CD14-positive monocyte (primary cell): ENCODE data around the gene MRGPRD. TPM values are rescaled to one million over a fixed set of nuclear protein-coding genes. Genes with fewer than 3 reads are reported as not detected.

Source experiments
- DNase-seq, 3 donors: peaks; one replicate each; pipeline ENCODE4 v3.0.0-alpha.2; 2011 to 2022
- H2AFZ ChIP-seq: 2 replicates; pipeline ENCODE4 v1.6.0; 2012; ENCODE audit warnings: mild to moderate bottlenecking, low read depth, low read length, inconsistent platforms; ENCODE audit not compliant: insufficient read depth, poor library complexity, severe bottlenecking
- H3K27ac ChIP-seq, 2 donors: 1 replicate in 1 of 2; 2 replicates in 1 of 2; pipeline ENCODE4 v1.5.1; 2012 to 2013; ENCODE audit warnings: low read length in 2 of 2, control low read depth in 1 of 2, inconsistent platforms in 1 of 2, low read depth in 1 of 2, mild to moderate bottlenecking in 1 of 2
- H3K27me3 ChIP-seq, 2 donors: one replicate each; pipeline versions ENCODE4 v1.6.0 to v1.6.1; 2011 to 2013; ENCODE audit warnings: low read length in 2 of 2; ENCODE audit not compliant: control insufficient read depth in 2 of 2, insufficient read depth in 2 of 2
- H3K36me3 ChIP-seq, 2 donors: replicated peaks in 1 of 2; 1 replicate in 1 of 2; 2 replicates in 1 of 2; pipeline versions ENCODE4 v1.5.1 to v1.6.1; 2012 to 2013; ENCODE audit warnings: low read length in 2 of 2, control low read depth in 1 of 2, inconsistent platforms in 1 of 2, mild to moderate bottlenecking in 1 of 2; ENCODE audit not compliant: insufficient read depth in 2 of 2, control insufficient read depth in 1 of 2
- H3K4me1 ChIP-seq, 2 donors: 1 replicate in 1 of 2; 2 replicates in 1 of 2; pipeline versions ENCODE4 v1.5.1 to v1.6.1; 2012 to 2013; ENCODE audit warnings: low read length in 2 of 2, control low read depth in 1 of 2, inconsistent platforms in 1 of 2, mild to moderate bottlenecking in 1 of 2, moderate library complexity in 1 of 2; ENCODE audit not compliant: insufficient read depth in 2 of 2, control insufficient read depth in 1 of 2
- H3K4me2 ChIP-seq: replicated peaks from 2 replicates; pipeline ENCODE3; 2012; ENCODE audit warnings: low read length, moderate library complexity, mild to moderate bottlenecking; ENCODE audit not compliant: poor library complexity, severe bottlenecking; ENCODE audit errors: extremely low read depth
- H3K4me3 ChIP-seq, 3 experiments: fragments of 200-600 bp in 1 of 3; sonication (generic) in 1 of 3; replicated peaks in 1 of 3; 1 replicate in 2 of 3; 2 replicates in 1 of 3; pipeline ENCODE4 v1.5.1; 2011 to 2013; ENCODE audit warnings: low read length in 3 of 3, mild to moderate bottlenecking in 3 of 3, control low read depth in 2 of 3, low read depth in 2 of 3, inconsistent platforms in 1 of 3, moderate library complexity in 1 of 3
- H3K79me2 ChIP-seq: 2 replicates; pipeline ENCODE4 v1.6.0; 2012; ENCODE audit warnings: mild to moderate bottlenecking, control low read depth, inconsistent platforms, low read length, moderate library complexity; ENCODE audit not compliant: insufficient read depth
- H3K9ac ChIP-seq: 2 replicates; pipeline ENCODE4 v1.6.0; 2017; ENCODE audit warnings: low read length, mild to moderate bottlenecking; ENCODE audit not compliant: insufficient read depth, poor library complexity, severe bottlenecking
- H3K9me3 ChIP-seq, 2 donors: replicated peaks in 1 of 2; 1 replicate in 1 of 2; 2 replicates in 1 of 2; pipeline versions ENCODE4 v1.5.1 to v1.6.1; 2012 to 2013; ENCODE audit warnings: low read length in 2 of 2, control low read depth in 1 of 2; ENCODE audit not compliant: control insufficient read depth in 1 of 2, insufficient read depth in 1 of 2
- H4K20me1 ChIP-seq: 2 replicates; pipeline ENCODE4 v1.6.0; 2012; ENCODE audit warnings: mild to moderate bottlenecking, low read length, control low read depth, moderate library complexity; ENCODE audit not compliant: insufficient read depth
- H3K27ac Mint-ChIP-seq, 7 donors: one replicate each; pipeline ENCODE4 v1.8.0; 2020; ENCODE audit warnings: mild to moderate bottlenecking in 7 of 7, mixed read lengths in 7 of 7, moderate library complexity in 6 of 7, inconsistent platforms in 2 of 7
- H3K27me3 Mint-ChIP-seq, 3 donors: one replicate each; pipeline ENCODE4 v1.8.0; 2021 to 2022; ENCODE audit warnings: low read depth in 3 of 3, mild to moderate bottlenecking in 3 of 3, mixed read lengths in 3 of 3, moderate library complexity in 3 of 3, inconsistent platforms in 1 of 3
- H3K36me3 Mint-ChIP-seq, 2 donors: one replicate each; pipeline ENCODE4 v1.8.0; 2020; ENCODE audit warnings: mixed read lengths in 2 of 2, inconsistent platforms in 1 of 2, mild to moderate bottlenecking in 1 of 2
- H3K4me1 Mint-ChIP-seq: one replicate; pipeline ENCODE4 v1.8.0; 2020; ENCODE audit warnings: mild to moderate bottlenecking, mixed read lengths
- H3K4me3 Mint-ChIP-seq, 2 donors: one replicate each; pipeline ENCODE4 v1.8.0; 2020; ENCODE audit warnings: mild to moderate bottlenecking in 2 of 2, mixed read lengths in 2 of 2, moderate library complexity in 1 of 2
- H3K9me3 Mint-ChIP-seq, 7 donors: one replicate each; pipeline ENCODE4 v1.8.0; 2020 to 2022; ENCODE audit warnings: mixed read lengths in 7 of 7, mild to moderate bottlenecking in 6 of 7, moderate library complexity in 6 of 7, inconsistent platforms in 2 of 7
- WGBS: methylation state at CpG from one replicate; pipeline ENCODE4 v1.1.5; 2013; ENCODE audit warnings: missing lambda C conversion rate; ENCODE audit not compliant: insufficient coverage; 5-methylcytosine and 5-hydroxymethylcytosine counted together
- intact Hi-C, 2 donors: fragments of 100-400 bp; cut with micrococcal nuclease; formaldehyde crosslinking; loops; one replicate each; pipeline versions ENCODE4 v1.15.0 to v1.15.1; 2023
- polyA plus RNA-seq, 3 donors: library from polyadenylated mRNA; depleted of rRNA in 1 of 3; unstranded in 2 of 3; stranded (reverse) in 1 of 3; fragments of 300-500 nt in 2 of 3; fragments of >200 nt in 1 of 3; fragmentation: Illumina TruSeq in 2 of 3; gene quantifications; 1 replicate in 2 of 3; 2 replicates in 1 of 3; pipeline ENCODE4 v1.2.3, GENCODE V29; 2012 to 2021
- TF ChIP-seq, protein P1 (sequence below): fragments of 200-600 bp; IDR thresholded peaks from one replicate; pipeline ENCODE4 v1.8.0; 2022; ENCODE audit warnings: antibody characterized with exemption, mild to moderate bottlenecking

MRGPRD gene
- polyA plus RNA-seq, 3 donors = not detected

DNA sequence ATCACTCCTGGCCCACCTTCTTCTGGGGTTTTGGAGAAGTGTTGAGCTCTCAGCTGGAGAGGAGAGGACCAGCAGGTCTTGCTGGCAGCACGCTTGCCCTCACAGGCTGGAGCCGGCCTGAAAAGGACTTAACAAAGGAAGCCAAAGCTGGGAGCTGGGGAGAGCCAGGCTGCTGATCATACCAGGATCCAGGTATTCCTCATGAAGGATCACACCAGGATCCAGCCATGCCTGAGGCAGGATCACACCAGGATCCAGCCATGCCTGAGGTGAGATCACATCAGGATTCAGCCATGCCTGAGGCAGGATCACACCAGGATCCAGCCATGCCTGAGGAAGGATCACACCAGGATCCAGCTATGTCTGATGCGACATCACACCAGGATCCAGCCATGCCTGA, 17.0 kb downstream of the MRGPRD start:
- H3K27ac ChIP-seq = no peak overlapping the region
- peak in 1 of 3 donors; percentile 21 for DNase-seq
- Mint-ChIP-seq H3K27me3 (peaks cover 4 to 9% (median 4%) of the 10 kb centered on the region in 3 donors), H3K4me3 (no peak overlapping the region), H3K4me1 (peaks cover 7% of the 10 kb centered on the region), H3K27ac (peak overlapping the region in 1 of 7 donors; percentile 23), H3K36me3 (no peaks in the 10 kb centered on the region), H3K9me3 (peaks cover 0 to 6% (median 3%) of the 10 kb centered on the region in 7 donors)
- no peak overlapping the region for H3K4me2 ChIP-seq
- no peaks in the 10 kb centered on the region for H3K4me1 ChIP-seq
- no peaks in the 10 kb centered on the region for H3K27me3 ChIP-seq
- no peaks in the 10 kb centered on the region for H3K9me3 ChIP-seq
- intact Hi-C loops = no loop called here
- no peak overlapping the region for H3K4me3 ChIP-seq
- H2AFZ ChIP-seq = no peak overlapping the region
- H3K9ac ChIP-seq = no peak overlapping the region
- TF ChIP-seq, protein P1, sequence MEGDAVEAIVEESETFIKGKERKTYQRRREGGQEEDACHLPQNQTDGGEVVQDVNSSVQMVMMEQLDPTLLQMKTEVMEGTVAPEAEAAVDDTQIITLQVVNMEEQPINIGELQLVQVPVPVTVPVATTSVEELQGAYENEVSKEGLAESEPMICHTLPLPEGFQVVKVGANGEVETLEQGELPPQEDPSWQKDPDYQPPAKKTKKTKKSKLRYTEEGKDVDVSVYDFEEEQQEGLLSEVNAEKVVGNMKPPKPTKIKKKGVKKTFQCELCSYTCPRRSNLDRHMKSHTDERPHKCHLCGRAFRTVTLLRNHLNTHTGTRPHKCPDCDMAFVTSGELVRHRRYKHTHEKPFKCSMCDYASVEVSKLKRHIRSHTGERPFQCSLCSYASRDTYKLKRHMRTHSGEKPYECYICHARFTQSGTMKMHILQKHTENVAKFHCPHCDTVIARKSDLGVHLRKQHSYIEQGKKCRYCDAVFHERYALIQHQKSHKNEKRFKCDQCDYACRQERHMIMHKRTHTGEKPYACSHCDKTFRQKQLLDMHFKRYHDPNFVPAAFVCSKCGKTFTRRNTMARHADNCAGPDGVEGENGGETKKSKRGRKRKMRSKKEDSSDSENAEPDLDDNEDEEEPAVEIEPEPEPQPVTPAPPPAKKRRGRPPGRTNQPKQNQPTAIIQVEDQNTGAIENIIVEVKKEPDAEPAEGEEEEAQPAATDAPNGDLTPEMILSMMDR = no peak
- no peaks in the 10 kb centered on the region for H4K20me1 ChIP-seq
- WGBS = 100% methylated on average over 2 of the region's 3 CpGs
- H3K79me2 ChIP-seq = no peaks in the 10 kb centered on the region
- no peaks in the 10 kb centered on the region for H3K36me3 ChIP-seq

DNA sequence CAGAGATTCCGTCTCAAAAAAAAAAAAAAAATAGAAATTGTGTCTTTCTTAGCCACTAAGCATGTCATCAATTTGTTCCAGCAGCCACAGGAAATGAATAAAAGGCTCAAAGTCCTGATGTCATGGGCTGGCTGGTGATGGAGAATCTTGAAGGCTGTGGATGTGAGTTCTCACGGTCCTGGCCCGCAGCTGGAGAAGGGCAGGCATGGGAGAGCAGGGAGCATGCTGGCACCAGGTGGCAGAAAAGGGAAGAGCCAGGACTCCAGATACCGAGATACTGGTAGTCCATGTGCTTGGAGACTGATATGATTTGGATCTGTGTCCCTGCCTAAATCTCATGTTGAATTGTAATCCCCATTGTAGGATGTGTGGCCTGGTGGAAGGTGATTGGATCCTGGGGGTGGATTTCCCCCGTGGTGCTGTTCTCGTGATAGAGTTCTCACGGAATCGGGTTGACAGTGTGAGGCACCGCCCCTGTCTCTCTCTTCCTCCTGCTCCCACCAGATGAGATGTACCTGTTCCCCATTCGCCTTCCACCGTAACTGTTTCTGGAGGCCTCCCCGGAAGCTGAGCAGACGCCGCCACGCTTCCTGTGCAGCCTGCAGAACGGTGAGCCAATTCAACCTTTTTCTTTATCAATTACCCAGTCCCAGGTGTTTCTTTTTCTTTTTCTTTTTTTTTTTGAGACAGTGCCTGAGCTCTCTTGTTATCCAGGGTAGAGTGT, 18.1 kb downstream of the MRGPRD start:
- H3K79me2 ChIP-seq = no peaks in the 10 kb centered on the region
- TF ChIP-seq, protein P1 = no peak
- Mint-ChIP-seq H3K27ac (peak overlapping the region in 2 of 7 donors; percentile 13 to 57), H3K27me3 (peaks cover 2 to 8% (median 4%) of the 10 kb centered on the region in 3 donors), H3K36me3 (no peaks in the 10 kb centered on the region), H3K4me1 (peaks cover 7% of the 10 kb centered on the region), H3K9me3 (peaks cover 0 to 7% (median 3%) of the 10 kb centered on the region in 7 donors), H3K4me3 (no peak overlapping the region)
- DNase-seq = peak in 1 of 3 donors; percentile 28
- H2AFZ ChIP-seq = no peak overlapping the region
- no peaks in the 10 kb centered on the region for H3K27me3 ChIP-seq
- WGBS = 64% methylated on average over 14 of the region's 16 CpGs
- no peak overlapping the region for H3K4me2 ChIP-seq
- H3K9me3 ChIP-seq = no peaks in the 10 kb centered on the region
- intact Hi-C loops = no loop called here
- H3K4me3 ChIP-seq = no peak overlapping the region
- no peak overlapping the region for H3K9ac ChIP-seq
- H3K27ac ChIP-seq = no peak overlapping the region
- no peaks in the 10 kb centered on the region for H3K4me1 ChIP-seq
- H4K20me1 ChIP-seq = no peaks in the 10 kb centered on the region
- no peaks in the 10 kb centered on the region for H3K36me3 ChIP-seq
